ENCODE data around the gene NCOA1.

DNA sequence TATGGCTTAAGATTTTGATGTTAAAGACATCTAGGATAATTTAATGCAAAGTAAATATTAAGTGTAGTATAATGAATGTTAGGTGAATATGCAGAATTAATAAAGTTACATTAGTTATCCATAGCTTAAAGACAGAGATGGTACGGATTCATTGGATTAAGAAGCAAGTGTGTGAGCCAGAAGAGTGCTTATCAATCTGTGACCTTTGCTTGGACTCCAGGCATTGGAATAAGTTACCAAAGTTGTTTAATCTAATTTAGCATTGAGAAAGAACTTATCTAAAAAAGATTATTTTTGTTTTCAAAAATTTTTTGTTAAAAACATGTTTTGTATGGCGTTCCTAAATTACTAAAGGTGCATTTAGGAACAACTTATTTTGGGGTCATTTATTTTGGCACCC, 23.8 kb downstream of the NCOA1 start:
- TF ChIP-seq POLR2A (IDR thresholded peaks at IDR 0.05; ENCODE audit: low read length): no peak
- no peak for TF ChIP-seq GATA1 (IDR thresholded peaks at IDR 0.05; ENCODE audit: low read depth, low read length)
